Choroid plexus epithelial cell (primary cell): ENCODE data around the gene FGA.

Experiments used
- DNase-seq: peaks from one replicate; pipeline ENCODE4 v3.0.0-alpha.2; 2010; ENCODE audit warnings: low read depth
- H3K4me3 ChIP-seq: 2 replicates; pipeline ENCODE4 v1.5.1; 2011; ENCODE audit warnings: low read depth, mild to moderate bottlenecking, control low read depth, low read length, moderate library complexity
- TF ChIP-seq, protein P1 (sequence below): conservative IDR thresholded peaks from 2 replicates; pipeline ENCODE4 v1.5.1; 2011; ENCODE audit warnings: low read depth, mild to moderate bottlenecking, control low read depth, inconsistent platforms, low read length, moderate library complexity

FGA gene

DNA sequence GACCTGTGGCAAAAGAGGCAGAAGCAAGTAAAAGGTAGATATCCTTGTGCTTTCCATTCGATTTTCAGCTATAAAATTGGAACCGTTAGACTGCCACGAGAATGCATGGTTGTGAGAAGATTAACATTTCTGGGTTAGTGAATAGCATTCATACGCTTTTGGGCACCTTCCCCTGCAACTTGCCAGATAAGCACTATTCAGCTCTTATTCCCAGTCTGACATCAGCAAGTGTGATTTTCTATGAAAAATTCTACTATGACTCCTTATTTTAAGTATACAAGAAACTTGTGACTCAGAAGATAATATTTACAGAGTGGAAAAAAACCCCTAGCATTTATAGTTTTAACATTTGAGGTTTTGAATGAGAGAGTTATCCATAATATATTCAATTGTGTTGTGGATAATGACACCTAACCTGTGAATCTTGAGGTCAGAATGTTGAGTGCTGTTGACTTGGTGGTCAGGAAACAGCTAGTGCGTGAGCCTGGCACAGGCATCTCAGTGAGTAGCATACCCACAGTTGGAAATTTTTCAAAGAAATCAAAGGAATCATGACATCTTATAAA is 23.8 kb downstream of the FGA start:
- no peak for DNase-seq
- no peak overlapping the region for H3K4me3 ChIP-seq
- TF ChIP-seq, protein P1, sequence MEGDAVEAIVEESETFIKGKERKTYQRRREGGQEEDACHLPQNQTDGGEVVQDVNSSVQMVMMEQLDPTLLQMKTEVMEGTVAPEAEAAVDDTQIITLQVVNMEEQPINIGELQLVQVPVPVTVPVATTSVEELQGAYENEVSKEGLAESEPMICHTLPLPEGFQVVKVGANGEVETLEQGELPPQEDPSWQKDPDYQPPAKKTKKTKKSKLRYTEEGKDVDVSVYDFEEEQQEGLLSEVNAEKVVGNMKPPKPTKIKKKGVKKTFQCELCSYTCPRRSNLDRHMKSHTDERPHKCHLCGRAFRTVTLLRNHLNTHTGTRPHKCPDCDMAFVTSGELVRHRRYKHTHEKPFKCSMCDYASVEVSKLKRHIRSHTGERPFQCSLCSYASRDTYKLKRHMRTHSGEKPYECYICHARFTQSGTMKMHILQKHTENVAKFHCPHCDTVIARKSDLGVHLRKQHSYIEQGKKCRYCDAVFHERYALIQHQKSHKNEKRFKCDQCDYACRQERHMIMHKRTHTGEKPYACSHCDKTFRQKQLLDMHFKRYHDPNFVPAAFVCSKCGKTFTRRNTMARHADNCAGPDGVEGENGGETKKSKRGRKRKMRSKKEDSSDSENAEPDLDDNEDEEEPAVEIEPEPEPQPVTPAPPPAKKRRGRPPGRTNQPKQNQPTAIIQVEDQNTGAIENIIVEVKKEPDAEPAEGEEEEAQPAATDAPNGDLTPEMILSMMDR, result no peak

DNA sequence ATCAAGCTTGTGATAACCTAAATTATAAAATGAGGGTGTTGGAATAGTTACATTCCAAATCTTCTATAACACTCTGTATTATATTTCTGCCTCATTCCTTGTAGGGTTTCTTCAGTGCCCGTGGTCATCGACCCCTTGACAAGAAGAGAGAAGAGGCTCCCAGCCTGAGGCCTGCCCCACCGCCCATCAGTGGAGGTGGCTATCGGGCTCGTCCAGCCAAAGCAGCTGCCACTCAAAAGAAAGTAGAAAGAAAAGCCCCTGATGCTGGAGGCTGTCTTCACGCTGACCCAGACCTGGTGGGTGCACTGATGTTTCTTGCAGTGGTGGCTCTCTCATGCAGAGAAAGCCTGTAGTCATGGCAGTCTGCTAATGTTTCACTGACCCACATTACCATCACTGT is 24.8 kb downstream of the FGA start:
- no peak for DNase-seq
- no peak overlapping the region for H3K4me3 ChIP-seq
- TF ChIP-seq, protein P1, result no peak

DNA sequence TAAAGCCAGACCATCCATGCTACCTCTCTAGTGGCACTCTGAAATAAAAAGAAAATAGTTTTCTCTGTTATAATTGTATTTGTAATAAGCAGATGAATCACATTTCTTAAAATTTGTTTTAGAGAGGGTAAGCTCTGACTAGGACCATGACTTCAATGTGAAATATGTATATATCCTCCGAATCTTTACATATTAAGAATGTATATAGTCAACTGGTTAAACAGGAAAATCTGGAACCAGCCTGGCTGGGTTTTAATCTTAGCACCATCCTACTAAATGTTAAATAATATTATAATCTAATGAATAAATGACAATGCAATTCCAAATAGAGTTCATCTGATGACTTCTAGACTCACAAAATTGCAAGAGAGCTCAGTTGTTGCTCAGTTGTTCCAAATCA is 26.2 kb downstream of the FGA start:
- TF ChIP-seq, protein P1, result no peak

DNA sequence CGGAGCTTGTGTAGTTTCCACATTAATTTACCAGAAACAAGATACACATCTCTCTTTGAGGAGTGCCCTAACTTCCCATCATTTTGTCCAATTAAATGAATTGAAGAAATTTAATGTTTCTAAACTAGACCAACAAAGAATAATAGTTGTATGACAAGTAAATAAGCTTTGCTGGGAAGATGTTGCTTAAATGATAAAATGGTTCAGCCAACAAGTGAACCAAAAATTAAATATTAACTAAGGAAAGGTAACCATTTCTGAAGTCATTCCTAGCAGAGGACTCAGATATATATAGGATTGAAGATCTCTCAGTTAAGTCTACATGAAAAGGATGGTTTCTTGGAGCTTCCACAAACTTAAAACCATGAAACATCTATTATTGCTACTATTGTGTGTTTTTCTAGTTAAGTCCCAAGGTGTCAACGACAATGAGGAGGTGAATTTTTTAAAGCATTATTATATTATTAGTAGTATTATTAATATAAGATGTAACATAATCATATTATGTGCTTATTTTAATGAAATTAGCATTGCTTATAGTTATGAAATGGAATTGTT is 27.8 kb downstream of the FGA start, which contains the start of gene FGB:
TSS of gene FGB (plus strand) at position 315 of the 558 bp plus-strand sequence. CDS start at position 323, 8 bp downstream.
- H3K4me3 ChIP-seq, result no peak within 1 kb of the TSS
- DNase-seq, result no peak
- TF ChIP-seq, protein P1, result no peak

More for the DNA sequence above, 26.2 kb downstream of the FGA start:
- DNase-seq, result no peak
- no peak overlapping the region for H3K4me3 ChIP-seq

DNA sequence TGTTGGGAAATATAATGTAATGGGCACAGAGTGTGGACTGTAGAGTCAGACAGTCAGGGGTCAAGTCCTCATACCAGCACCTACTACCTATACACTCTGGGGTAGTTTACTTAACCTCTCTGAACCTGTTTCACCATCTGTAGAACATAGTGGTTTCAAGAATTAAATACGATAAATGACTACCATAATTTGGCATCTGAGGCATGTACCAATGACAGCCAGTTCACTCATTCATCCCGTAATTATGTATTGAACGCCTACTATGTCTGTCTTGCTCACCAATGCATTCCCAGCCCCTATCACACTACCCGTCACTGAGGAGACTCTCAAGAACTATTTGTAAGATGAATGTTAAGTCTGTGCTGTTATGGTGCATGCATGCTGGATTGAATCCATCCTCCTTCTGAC is 29.7 kb downstream of the FGA start:
- TF ChIP-seq, protein P1, result no peak
- peak; percentile 88 for DNase-seq
- no peak overlapping the region for H3K4me3 ChIP-seq

DNA sequence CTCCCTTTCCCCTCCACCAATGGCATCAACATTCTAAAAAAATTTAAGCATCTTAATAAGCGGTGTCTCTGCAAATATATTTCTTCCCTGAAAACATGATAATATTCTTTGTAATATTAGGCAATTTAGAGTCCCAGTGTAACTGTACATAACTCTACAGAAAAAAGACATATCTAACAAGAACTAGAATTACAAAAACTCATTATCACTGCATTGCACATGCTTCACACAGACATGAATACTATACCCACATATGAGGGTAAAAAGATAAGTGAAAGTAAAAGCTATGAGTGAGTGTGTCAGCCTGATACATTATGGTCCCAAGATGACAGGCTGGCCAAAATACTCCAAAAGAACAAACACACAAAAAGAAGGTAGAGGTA is 30.1 kb downstream of the FGA start:
- no peak overlapping the region for H3K4me3 ChIP-seq
- TF ChIP-seq, protein P1, result no peak
- DNase-seq, result peak; percentile 14
